Measurements from ENCODE around the gene GRIA1.

GRIA1 gene

DNA sequence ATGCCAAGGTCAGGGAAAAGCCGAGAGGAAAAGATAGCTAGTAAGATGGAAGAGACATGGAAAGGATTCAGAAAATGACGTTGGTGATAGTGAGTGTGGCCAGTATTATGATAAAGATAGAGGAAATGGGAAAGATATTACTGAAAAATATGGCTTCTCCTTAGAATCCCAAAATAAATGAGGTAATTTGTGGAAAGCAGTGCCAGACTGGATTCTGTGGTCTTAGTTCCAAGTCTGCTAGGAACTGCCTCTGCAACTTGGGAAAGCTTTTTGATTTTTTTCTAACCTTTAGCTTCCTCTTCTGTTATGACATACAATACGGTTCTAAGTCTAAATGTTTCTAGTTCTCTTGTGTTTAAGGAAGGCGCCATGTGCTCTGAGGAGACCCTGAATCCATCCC lies 54.2 kb downstream of the GRIA1 start:
- DNase-seq: no peak
- TF ChIP-seq POLR2A (IDR thresholded peaks at IDR 0.05; ENCODE audit: low read length) (no peak), GATA1 (IDR thresholded peaks at IDR 0.05; ENCODE audit: low read depth, low read length) (no peak)

DNA sequence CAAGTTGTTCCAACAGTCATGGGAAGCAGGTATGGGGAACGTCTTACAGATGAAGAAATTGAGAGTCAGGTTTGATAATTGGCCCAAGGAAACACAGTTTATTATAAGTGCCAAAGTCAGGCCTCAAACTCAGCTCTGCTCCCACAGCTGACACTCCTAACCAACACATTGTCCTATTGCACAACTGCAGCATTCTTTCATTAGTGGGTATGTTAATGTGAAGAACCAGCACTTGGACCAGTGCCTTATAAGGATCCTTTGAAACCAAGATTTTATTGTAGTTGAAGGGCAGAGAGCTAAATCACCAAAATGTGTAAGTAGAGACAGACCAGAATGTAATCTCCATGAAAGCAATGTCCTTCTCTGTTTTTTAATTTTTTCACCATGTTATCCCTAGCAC lies 56.1 kb downstream of the GRIA1 start:
- TF ChIP-seq POLR2A (IDR thresholded peaks at IDR 0.05; ENCODE audit: low read length): no peak
- no peak for TF ChIP-seq GATA1 (IDR thresholded peaks at IDR 0.05; ENCODE audit: low read depth, low read length)
- no peak for DNase-seq

DNA sequence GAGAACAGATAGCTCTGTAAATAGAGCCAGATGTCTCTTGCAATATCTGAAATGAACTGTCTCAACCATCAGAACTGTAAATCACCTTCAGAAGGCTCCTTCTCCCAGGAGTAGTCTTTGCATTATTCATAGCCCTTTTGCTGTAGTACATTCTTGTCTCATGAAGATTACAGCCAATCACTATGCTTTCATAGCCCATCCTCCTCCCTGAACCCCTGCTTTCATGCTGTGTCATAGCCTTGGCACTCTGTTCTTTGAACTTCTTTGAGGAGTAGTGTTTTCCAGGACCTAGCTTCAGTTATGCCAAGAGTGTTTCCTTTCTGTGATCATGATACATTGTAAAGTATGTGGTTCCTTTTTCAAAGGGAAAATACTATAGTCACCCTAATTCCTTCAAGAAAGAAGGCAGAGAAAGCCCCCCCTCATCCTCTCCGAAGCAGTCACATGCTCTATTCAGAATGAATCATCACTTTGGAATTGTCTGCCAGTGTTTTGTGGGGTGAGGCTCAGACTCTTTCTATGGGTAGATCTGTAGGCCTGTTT lies 61.1 kb downstream of the GRIA1 start:
- DNase-seq: peak in 1 of 2 experiments; percentile 1
- TF ChIP-seq POLR2A (IDR thresholded peaks at IDR 0.05; ENCODE audit: low read length) (no peak), GATA1 (IDR thresholded peaks at IDR 0.05; ENCODE audit: low read depth, low read length) (no peak)

DNA sequence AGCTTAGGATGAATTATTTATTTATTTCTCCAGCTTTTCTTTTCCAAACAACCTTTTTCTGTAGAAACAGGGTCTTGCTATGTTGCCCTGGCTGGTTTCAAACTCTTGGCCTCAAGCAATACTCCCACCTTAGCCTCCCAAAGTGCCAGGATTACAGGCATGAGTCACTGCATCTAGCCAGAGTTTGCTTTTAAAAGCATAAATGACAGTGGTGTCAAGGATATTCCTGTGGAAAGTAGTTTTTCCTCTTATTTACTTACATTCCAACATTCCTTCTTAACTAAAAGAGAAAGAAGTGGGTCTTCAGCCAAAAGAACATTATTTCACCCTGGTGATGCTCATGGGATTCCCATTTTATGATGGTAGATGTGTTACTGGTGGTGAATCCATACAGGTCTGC lies 62.4 kb downstream of the GRIA1 start:
- DNase-seq: no peak
- TF ChIP-seq GATA1 (IDR thresholded peaks at IDR 0.05; ENCODE audit: low read depth, low read length): no peak
- no peak for TF ChIP-seq POLR2A (IDR thresholded peaks at IDR 0.05; ENCODE audit: low read length)

DNA sequence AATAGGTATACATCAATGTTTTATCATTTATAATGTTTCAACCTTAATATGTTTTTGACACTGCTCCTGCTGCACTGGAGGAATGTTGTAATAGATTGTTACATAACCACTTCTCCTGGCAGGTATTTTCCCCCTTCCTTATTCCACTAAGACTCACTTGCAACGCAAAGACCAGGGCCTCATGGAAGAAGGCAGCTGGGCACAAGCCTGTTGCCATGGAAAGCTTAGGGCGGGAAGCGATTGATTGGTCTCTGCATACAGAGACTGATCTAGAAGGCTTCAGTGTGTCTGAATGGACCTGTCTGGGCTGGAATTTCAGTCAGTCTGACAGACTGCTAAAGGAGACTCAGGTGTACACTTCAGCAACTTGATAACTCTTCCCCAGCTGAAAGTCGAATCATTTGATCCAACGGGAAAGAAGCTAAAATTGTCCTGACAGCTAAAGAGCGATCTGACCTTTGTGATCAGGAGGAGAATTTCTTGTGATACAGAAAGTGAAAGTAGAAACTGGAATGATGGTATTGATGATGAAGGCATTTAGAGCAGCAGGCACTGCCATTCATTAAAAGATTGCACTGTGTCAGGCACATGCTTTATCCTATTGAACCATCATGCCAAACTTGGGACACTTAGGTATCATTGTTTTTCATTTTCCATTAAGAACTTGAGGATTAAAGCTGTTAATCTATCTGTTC lies 65.1 kb downstream of the GRIA1 start:
- no peak for DNase-seq
- TF ChIP-seq GATA1 (IDR thresholded peaks at IDR 0.05; ENCODE audit: low read depth, low read length): no peak
- no peak for TF ChIP-seq POLR2A (IDR thresholded peaks at IDR 0.05; ENCODE audit: low read length)

DNA sequence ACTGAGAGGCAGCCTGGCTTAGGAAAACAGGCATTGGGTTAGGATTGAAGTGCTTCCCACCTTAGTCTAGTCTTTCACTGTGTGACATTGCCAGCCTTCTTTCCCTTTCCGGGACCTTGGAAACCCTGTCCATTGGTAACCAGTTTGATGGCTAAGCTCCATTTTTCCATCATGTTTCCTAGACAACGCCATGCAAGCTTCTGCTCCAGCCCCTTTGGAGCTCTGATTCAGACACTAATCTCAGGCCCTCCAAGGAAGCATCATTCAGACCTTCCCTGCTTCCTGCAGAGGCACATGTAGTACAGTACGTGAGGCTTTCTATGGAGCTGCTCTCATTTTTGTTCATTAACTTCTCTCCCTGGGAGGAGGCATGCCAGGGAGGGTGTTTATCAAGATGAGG lies 68.5 kb downstream of the GRIA1 start:
- TF ChIP-seq POLR2A (IDR thresholded peaks at IDR 0.05; ENCODE audit: low read length) (no peak), GATA1 (IDR thresholded peaks at IDR 0.05; ENCODE audit: low read depth, low read length) (no peak)
- DNase-seq: no peak

DNA sequence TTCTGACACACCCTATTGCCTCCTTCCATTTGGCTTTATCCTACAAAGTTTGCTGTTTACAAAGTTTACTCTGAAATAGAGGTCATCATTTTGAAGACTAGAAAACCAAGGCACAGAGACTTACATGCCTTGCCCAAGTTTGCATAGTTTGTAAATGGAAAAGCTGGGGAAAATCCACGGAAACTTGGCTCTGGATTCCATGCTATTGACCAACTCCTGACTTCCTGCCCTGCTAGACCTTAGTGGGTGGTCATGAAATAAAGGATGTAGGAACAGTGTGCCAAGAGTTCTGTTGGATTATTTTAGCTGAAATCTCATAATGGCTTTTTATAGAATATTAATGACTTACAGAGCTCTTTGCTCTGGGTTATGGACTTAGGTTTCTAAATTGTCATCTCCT lies 69.5 kb downstream of the GRIA1 start:
- DNase-seq: no peak
- no peak for TF ChIP-seq GATA1 (IDR thresholded peaks at IDR 0.05; ENCODE audit: low read depth, low read length)
- TF ChIP-seq POLR2A (IDR thresholded peaks at IDR 0.05; ENCODE audit: low read length): no peak

DNA sequence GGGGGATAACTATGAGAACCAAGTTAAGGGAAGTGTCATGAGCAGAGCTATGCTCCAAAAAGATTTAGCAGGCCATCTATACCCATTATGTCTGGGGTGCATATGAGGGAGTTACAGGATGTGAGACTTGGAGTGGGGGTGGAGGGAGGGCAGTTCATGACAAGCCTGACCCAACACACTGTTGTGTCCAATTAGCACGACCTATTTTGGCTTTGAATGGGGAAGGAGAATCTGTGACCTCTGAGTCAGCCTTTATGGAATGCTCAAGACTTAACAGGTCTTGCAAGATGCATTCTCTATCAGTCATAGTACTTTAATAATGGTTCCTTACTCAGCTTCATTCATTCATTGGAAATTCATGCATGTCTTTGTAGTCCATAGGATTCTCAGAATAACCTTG lies 71.7 kb downstream of the GRIA1 start:
- no peak for DNase-seq
- TF ChIP-seq POLR2A (IDR thresholded peaks at IDR 0.05; ENCODE audit: low read length) (no peak), GATA1 (IDR thresholded peaks at IDR 0.05; ENCODE audit: low read depth, low read length) (no peak)

DNA sequence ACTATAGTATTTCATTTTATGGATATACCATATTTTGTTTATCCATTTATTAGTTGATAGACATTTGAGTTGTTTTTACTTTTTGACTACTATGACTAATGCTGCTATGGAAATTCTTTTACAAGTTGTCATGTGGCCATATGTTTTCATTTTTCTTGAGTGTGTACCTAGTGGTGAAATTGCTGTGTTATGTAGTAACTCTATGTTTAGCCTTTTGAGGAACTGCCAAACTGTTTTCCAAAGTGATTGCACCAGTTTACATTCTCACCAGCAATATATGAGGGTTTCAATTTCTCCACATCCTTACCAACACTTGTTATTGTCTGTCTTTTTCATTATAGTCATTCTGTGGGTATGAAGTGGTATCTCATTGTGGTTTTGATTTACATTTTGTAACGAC lies 75.4 kb downstream of the GRIA1 start:
- TF ChIP-seq POLR2A (IDR thresholded peaks at IDR 0.05; ENCODE audit: low read length): no peak
- no peak for TF ChIP-seq GATA1 (IDR thresholded peaks at IDR 0.05; ENCODE audit: low read depth, low read length)
- DNase-seq: no peak

DNA sequence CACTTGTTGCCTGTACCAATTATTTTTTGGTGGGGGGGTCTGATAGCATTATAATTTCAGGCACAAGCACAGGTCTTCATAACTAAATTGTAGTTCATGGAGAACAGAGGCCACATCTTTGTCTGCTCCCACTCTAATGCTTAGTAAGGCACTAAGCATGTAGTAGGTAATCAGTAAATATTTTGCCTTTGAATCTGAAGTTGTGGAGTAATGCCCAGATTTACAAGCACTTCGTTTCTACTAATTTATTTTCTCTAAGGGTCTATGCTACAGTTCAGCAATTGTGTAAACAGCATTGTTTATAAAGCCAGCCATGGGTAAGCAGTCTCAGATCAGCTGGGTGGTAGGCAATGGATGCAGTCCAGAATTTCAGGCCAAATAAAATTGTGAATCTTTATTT lies 78.6 kb downstream of the GRIA1 start:
- no peak for TF ChIP-seq POLR2A (IDR thresholded peaks at IDR 0.05; ENCODE audit: low read length)
- TF ChIP-seq GATA1 (IDR thresholded peaks at IDR 0.05; ENCODE audit: low read depth, low read length): no peak
- no peak for DNase-seq

DNA sequence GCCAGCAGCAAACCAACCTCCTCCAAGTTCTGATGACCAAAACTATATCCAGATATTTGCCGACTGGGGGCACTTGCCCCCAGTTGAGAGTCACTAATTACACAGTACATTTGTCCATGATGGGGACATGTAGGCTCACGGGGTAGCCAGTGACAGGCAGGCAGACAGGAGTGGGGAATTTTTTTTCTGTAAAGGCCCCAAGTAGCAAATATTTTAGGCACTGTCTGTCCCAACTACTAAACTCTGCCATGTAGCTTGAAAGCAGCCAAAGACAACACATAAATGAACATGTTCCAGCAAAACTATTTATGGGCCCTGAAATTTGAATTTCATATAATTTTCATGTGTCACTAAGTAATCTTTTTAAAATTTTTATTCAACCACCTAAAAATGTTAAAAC lies 80.7 kb downstream of the GRIA1 start:
- no peak for DNase-seq

DNA sequence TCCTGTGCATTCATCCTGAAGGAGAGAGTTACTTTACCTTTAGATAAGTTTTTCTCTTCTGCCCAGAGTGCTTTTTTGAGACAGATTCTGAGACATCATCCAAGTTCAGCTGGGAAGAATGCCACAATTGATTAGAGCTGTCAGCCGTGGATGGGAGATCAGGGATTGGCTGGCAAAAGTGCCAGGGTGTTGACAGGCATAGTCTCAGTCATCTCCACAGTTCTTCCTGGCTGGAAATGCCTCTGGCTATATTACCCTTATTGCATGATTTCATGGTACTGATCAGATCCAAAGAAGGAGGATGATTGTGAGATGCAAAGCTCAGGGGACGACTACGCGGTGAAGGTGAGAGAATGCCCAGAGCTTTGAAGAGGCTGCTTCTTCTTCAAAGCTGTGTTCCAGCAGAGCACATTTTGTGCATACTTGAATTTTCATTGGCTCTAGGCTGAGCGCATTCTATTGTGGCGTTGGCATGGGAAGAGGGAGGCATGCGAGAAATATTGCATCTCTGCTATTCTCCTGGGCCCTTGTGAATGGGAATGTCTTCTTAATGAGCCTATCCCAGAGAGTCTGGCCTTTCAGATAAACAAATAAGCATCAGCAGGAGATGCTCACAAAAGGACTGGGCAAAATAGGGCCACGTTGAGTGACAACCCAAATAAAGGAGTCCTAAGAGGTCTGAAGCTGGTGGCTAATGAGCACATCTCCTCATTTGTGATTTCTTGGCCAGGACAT lies 82.1 kb downstream of the GRIA1 start:
- DNase-seq: no peak
- TF ChIP-seq GATA1 (IDR thresholded peaks at IDR 0.05; ENCODE audit: low read depth, low read length) (no peak), POLR2A (IDR thresholded peaks at IDR 0.05; ENCODE audit: low read length) (no peak)

More for the DNA sequence above, 80.7 kb downstream of the GRIA1 start:
- TF ChIP-seq POLR2A (IDR thresholded peaks at IDR 0.05; ENCODE audit: low read length): no peak
- no peak for TF ChIP-seq GATA1 (IDR thresholded peaks at IDR 0.05; ENCODE audit: low read depth, low read length)

DNA sequence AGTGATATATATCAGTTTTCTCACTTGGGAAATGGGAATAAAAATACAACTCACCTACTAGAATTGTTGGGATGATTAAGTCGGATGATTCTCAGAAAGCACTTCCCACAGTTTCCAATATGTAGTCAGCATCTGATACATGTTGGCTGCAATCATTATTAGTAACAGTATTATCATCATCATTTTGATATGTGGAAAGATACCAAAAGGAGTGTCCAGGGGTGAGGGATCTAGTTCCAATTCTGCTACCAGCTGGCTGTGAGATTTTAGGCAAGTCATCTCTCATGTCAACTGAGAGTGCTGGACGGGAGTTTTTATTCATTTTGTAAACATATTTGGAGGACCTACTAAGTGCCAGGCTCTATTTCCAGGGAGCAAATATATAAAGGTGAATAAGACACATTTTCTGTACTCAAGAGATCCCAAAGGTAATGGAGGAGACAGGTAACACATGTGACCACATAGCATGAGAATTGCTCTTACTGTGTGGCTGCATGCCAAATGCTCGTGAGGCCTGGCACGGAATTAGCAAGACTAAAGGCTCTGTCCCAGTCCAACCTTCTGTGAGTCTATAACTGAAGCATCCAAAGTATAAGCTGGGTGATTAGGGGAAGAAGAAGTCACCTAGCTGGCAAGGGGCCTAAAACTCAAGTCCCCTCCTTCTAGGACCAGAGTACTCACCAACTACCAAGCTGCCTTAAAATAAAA lies 83.0 kb downstream of the GRIA1 start:
- DNase-seq: no peak
- TF ChIP-seq POLR2A (IDR thresholded peaks at IDR 0.05; ENCODE audit: low read length): no peak
- no peak for TF ChIP-seq GATA1 (IDR thresholded peaks at IDR 0.05; ENCODE audit: low read depth, low read length)

Measured in erythroblast (primary cell).